SJSA1 (cell line): Measurements from ENCODE around the gene FGF8. TPM values are rescaled to one million over a fixed set of nuclear protein-coding genes. Genes with fewer than 3 reads are reported as not detected.

Experiments
- DNase-seq, 2 experiments: peaks; one replicate each; pipeline ENCODE4 v3.0.0-alpha.2; 2015 to 2020; ENCODE audit warnings: low spot score in 2 of 2, low read depth in 1 of 2
- H3K27ac ChIP-seq: fragments of 250-450 bp; sonication (Bioruptor Pico); 2 replicates; pipeline ENCODE4 v1.5.1; 2020; ENCODE audit warnings: mild to moderate bottlenecking, moderate library complexity
- H3K27me3 ChIP-seq: fragments of 250-450 bp; sonication (Bioruptor Pico); replicated peaks from 2 replicates; pipeline ENCODE4 v1.5.1; 2020; ENCODE audit warnings: mild to moderate bottlenecking, moderate library complexity
- H3K36me3 ChIP-seq: fragments of 250-450 bp; sonication (Bioruptor Pico); 2 replicates; pipeline ENCODE4 v1.5.1; 2020; ENCODE audit warnings: mild to moderate bottlenecking
- H3K4me1 ChIP-seq: fragments of 250-450 bp; sonication (Bioruptor Pico); replicated peaks from 2 replicates; pipeline ENCODE4 v1.6.1; 2021; ENCODE audit warnings: mild to moderate bottlenecking
- H3K4me3 ChIP-seq: fragments of 250-450 bp; sonication (Bioruptor Pico); 2 replicates; pipeline ENCODE4 v1.5.1; 2020; ENCODE audit warnings: mild to moderate bottlenecking
- H3K9me3 ChIP-seq: fragments of 250-450 bp; sonication (Bioruptor Pico); replicated peaks from 2 replicates; pipeline ENCODE4 v1.5.1; 2020; ENCODE audit warnings: mild to moderate bottlenecking
- total RNA-seq: library from RNA; depleted of rRNA; stranded (reverse); fragments of >200 nt; shearing (Covaris generic); gene quantifications from 2 replicates; pipeline ENCODE4 v1.2.3, GENCODE V29; 2014

Gene FGF8
- total RNA-seq, 1 experiment from 2014 or later = not detected

DNA sequence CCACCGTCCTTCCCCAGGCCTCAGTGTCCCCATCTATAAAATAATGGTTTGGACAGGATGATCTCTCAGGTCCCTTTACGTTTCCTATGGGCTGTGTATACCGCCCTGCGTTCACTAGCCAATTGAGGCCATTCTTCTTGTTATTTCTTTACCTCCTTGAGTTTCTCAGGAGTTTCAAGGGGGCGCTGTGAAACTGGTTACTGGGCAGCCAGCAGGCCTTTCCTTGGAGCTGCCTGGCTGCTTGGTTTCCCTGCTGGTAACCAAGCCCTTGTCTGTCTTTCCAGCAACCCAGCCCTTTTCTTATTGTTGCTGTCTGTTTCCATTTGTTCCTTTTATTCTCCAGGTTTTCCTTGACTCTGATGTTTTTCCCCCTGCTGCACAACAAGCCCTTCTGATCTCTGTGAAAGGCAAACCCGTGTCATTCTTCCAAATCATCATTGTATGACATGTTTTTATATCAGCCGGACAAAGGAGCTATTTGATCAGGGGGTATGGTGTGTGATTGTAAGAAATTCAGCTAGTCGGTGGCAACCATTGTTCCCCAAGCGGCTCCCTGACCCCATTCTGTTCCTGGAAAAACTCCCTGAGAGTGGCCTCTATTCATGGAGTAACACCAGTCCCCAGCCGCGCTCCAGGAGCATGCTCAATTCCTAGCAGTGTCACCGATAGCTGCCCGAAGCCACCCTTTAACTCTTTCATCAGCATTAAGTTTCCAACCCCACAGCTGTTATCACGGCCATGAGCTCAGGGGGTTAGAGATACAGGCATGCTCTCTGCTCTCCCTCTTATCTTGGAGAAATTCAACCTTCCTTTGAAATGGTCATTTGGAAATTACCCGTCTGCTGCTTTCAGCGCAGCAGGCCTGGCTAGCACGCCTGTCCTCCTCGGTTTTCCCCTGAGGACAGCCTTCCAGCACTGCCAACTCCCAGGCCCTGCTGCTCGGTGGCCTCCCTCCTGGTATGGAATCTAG is 26.6 kb downstream of the FGF8 start:
- Histone ChIP-seq H3K36me3 (no peaks in the 10 kb centered on the region), H3K27me3 (peaks cover 8% of the 10 kb centered on the region), H3K27ac (no peak overlapping the region), H3K4me1 (no peaks in the 10 kb centered on the region), H3K9me3 (no peaks in the 10 kb centered on the region), H3K4me3 (no peak overlapping the region)
- no peak for DNase-seq

DNA sequence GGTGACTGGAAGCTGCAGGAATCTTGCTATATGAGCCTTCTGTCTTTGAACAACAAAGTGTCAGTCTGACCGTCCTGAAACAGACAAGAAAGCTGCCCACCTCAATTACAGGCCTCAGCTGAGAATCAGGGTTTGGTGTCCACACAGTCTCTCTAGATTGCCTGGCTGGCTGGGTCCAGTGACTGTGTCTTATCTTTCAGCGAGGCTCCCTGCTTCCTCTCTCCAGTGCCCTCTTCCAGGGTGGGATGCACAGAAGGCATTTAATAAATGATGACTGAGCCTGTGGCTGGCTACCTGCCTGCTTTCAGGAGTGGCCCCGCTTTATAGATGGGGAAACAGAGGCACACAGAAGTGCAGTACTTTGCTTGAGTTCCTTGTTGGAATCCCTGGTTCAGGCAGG is 27.4 kb downstream of the FGF8 start:
- Histone ChIP-seq H3K9me3 (no peaks in the 10 kb centered on the region), H3K4me1 (no peaks in the 10 kb centered on the region), H3K36me3 (no peaks in the 10 kb centered on the region), H3K4me3 (no peak overlapping the region), H3K27ac (no peak overlapping the region), H3K27me3 (no peaks in the 10 kb centered on the region)
- no peak for DNase-seq

DNA sequence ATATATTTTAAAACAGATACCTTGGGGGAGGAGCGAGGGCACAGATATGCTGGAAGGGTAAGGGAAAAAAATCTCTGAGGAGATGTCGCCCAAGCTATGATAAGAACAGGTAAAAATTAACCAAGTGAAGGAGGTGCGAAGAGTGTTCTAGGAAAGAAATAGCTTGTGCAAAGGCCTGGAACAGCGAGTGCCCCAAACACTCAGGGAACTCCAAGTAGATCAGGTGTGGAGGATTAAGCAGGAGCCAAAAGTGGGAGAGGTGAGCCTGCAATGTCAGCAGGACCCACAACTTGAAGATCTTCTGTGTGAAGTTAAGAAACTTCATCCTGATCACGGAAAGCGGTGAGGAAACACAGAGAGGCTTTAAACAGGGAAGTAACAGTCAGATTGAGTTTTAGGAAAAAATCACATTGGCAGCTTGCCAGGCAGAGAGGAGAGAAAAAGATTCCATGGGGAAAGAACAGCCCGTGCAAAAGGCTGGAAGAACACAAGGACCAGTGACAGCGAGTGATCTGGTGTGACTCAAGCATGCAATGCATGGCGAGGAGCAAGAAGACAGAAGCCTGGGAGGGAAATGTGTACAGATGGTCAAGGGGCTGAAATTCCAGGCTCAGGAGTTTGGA is 30.7 kb downstream of the FGF8 start:
- Histone ChIP-seq H3K4me1 (no peaks in the 10 kb centered on the region), H3K27me3 (no peaks in the 10 kb centered on the region), H3K4me3 (no peak overlapping the region), H3K27ac (no peak overlapping the region), H3K36me3 (no peaks in the 10 kb centered on the region), H3K9me3 (no peaks in the 10 kb centered on the region)
- no peak for DNase-seq

- H3K9me3 ChIP-seq = no peaks in the 10 kb centered on the region
- no peaks in the 10 kb centered on the region for H3K27me3 ChIP-seq
- H3K36me3 ChIP-seq = no peaks in the 10 kb centered on the region
- H3K27ac ChIP-seq = no peak overlapping the region
- H3K4me1 ChIP-seq = no peaks in the 10 kb centered on the region
- no peak for DNase-seq
- H3K4me3 ChIP-seq = no peak overlapping the region
These were observed 31.6 kb downstream of the FGF8 start for GRCh38 chr10:101744267-101744666.

- H3K27ac ChIP-seq = no peak overlapping the region
- DNase-seq = no peak
- no peaks in the 10 kb centered on the region for H3K36me3 ChIP-seq
- H3K9me3 ChIP-seq = no peaks in the 10 kb centered on the region
- H3K4me1 ChIP-seq = no peaks in the 10 kb centered on the region
- no peaks in the 10 kb centered on the region for H3K27me3 ChIP-seq
- H3K4me3 ChIP-seq = no peak overlapping the region
These were observed 34.0 kb downstream of the FGF8 start for GRCh38 chr10:101741938-101742337.

- Histone ChIP-seq H3K9me3 (no peaks in the 10 kb centered on the region), H3K27ac (no peak overlapping the region), H3K27me3 (peaks cover 22% of the 10 kb centered on the region), H3K36me3 (no peaks in the 10 kb centered on the region), H3K4me3 (no peak overlapping the region), H3K4me1 (no peaks in the 10 kb centered on the region)
- no peak for DNase-seq
These were observed 39.2 kb downstream of the FGF8 start for GRCh38 chr10:101736666-101737065.

- DNase-seq = no peak
- peaks cover 25% of the 10 kb centered on the region for H3K27me3 ChIP-seq
- no peak overlapping the region for H3K27ac ChIP-seq
- no peak overlapping the region for H3K4me3 ChIP-seq
- no peaks in the 10 kb centered on the region for H3K36me3 ChIP-seq
- H3K9me3 ChIP-seq = no peaks in the 10 kb centered on the region
- H3K4me1 ChIP-seq = no peaks in the 10 kb centered on the region
These were observed 43.8 kb downstream of the FGF8 start for GRCh38 chr10:101732096-101732495.

- no peak overlapping the region for H3K27ac ChIP-seq
- no peak for DNase-seq
- H3K4me3 ChIP-seq = no peak overlapping the region
- H3K9me3 ChIP-seq = no peaks in the 10 kb centered on the region
- peaks cover 7% of the 10 kb centered on the region for H3K27me3 ChIP-seq
- H3K4me1 ChIP-seq = no peaks in the 10 kb centered on the region
- no peaks in the 10 kb centered on the region for H3K36me3 ChIP-seq
These were observed 49.9 kb downstream of the FGF8 start for GRCh38 chr10:101726115-101726387.

- DNase-seq = no peak
- peaks cover 7% of the 10 kb centered on the region for H3K27me3 ChIP-seq
- no peak overlapping the region for H3K27ac ChIP-seq
- no peaks in the 10 kb centered on the region for H3K9me3 ChIP-seq
- H3K4me1 ChIP-seq = no peaks in the 10 kb centered on the region
- no peak overlapping the region for H3K4me3 ChIP-seq
- no peaks in the 10 kb centered on the region for H3K36me3 ChIP-seq
These were observed 50.4 kb downstream of the FGF8 start for GRCh38 chr10:101725296-101726114.

DNA sequence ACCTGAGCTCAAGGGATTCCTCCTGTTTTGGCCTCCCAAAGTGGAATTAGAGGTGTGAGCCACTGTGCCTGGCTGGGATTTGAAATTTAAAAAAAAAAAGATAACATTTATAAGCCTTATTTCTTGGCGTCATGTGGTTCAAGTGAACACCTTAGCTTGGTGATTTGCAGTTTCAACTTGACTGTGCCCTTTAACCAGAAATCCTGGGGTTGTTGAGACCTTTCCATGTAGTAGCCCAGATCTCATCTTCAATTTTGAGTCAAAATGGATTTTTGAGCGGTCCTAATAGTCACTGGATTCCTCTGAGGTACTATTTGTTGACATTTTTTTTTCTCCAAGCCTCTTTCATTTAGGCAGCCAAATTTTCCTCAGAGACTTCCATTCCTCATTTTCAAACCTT is 51.5 kb downstream of the FGF8 start:
- no peak for DNase-seq
- H3K4me3 ChIP-seq = no peak overlapping the region
- peaks cover 5% of the 10 kb centered on the region for H3K27me3 ChIP-seq
- H3K4me1 ChIP-seq = no peaks in the 10 kb centered on the region
- no peaks in the 10 kb centered on the region for H3K9me3 ChIP-seq
- H3K36me3 ChIP-seq = no peaks in the 10 kb centered on the region
- H3K27ac ChIP-seq = no peak overlapping the region

DNA sequence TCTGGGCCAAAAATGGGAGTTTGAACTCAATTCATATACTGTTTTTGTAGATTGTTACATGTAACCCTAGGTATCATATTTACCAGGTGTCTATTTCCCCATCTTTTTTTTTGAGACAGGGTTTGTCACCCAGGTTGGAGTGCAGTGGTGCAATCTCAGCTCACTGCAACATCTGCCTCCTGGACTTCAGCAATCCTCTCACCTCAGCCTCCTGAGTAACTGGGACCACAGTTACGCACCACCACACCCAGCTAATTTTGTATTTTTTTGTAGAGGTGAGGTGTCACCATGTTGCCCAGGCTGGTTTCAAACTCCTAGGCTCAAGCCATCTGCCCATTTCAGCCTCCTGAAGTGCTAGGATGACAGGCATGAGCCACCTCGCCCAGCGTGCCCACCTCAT is 52.7 kb downstream of the FGF8 start:
- no peak for DNase-seq
- peaks cover 5% of the 10 kb centered on the region for H3K27me3 ChIP-seq
- H3K36me3 ChIP-seq = no peaks in the 10 kb centered on the region
- H3K4me3 ChIP-seq = no peak overlapping the region
- H3K4me1 ChIP-seq = no peaks in the 10 kb centered on the region
- no peak overlapping the region for H3K27ac ChIP-seq
- H3K9me3 ChIP-seq = no peaks in the 10 kb centered on the region

GRCh38 chr10:101721806-101722205 is 54.1 kb downstream of the FGF8 start:
- DNase-seq = no peak
- H3K4me1 ChIP-seq = no peaks in the 10 kb centered on the region
- H3K9me3 ChIP-seq = no peaks in the 10 kb centered on the region
- H3K27ac ChIP-seq = no peak overlapping the region
- no peaks in the 10 kb centered on the region for H3K36me3 ChIP-seq
- H3K27me3 ChIP-seq = peaks cover 5% of the 10 kb centered on the region
- no peak overlapping the region for H3K4me3 ChIP-seq

DNA sequence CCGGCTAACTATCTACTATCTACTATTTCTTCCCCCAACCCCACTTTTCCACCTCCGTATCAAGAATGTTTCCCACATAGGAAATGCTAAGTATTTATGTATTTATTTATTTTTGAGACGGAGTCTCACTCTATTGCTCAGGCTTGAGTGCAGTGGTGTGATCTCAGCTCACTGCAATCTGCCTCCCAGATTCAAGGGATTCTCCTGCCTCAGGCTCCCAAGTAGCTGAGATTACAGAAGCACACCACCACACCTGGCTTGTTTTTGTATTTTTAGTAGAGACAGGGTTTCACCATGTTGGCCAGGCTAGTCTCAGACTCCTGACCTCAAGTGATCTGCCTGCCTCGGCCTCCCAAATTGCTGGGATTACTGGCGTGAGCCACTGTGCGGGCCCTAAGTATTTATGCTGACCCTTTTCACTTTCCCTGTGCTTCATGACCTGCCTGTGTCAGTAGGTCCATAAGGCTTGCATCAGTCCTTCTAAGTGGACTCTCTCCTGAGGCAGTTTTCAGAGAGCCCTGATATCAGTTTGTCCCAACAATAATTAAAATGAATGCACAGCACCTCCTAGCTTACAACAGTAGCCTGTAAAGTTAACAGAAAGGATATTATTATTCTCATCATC is 55.2 kb downstream of the FGF8 start:
- H3K27me3 ChIP-seq = peaks cover 5% of the 10 kb centered on the region
- H3K4me1 ChIP-seq = no peaks in the 10 kb centered on the region
- H3K27ac ChIP-seq = no peak overlapping the region
- H3K4me3 ChIP-seq = no peak overlapping the region
- no peaks in the 10 kb centered on the region for H3K9me3 ChIP-seq
- DNase-seq = no peak
- H3K36me3 ChIP-seq = no peaks in the 10 kb centered on the region
